ENCODE measurements around the gene GABPB2.

GABPB2 gene

DNA sequence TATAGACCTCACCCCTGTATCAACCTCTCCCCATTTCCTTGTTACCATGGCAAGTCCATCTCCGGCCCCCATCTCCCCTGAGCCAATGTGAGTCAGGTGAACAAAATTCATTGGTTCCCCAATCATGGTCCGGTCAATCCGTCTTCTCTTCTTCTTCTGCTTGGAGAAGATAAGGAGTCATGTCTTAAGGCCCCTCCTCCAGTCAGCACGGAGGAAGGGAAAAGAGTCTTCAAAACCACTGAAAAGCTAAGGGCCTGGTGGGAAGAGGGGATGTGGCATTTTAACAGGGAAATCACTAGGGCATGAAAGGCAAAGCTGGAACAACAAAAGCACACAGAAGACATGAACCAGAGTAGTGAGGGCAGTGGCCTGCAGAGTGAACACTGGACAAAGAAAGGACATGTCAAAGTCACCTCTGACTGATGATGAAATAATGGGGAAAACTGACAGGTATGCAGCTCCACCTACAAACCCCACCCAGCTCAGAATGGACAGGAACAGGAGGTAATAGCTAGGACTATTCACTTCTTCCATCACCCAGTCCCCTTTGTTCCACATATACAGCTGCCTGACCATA lies 15.5 kb upstream of the GABPB2 start:
- Histone ChIP-seq H3F3A (ENCODE audit: insufficient read depth, low read length) (peaks cover 28% of the 10 kb centered on the region), H3K9ac (ENCODE audit: low read length) (no peak overlapping the region), H3K4me2 (ENCODE audit: low read depth, low read length) (no peak overlapping the region), H3K9me2 (replicated peaks; ENCODE audit: insufficient read depth, low read length) (no peaks in the 10 kb centered on the region), H3K36me3 (replicated peaks; ENCODE audit: insufficient read depth, low read length) (peaks cover 19% of the 10 kb centered on the region), H3K4me3 (ENCODE audit: low read length) (no peak overlapping the region), H2AFZ (ENCODE audit: low read length) (no peak overlapping the region), H3K4me1 (ENCODE audit: low read length) (peaks cover 43% of the 10 kb centered on the region), H3K27me3 (replicated peaks; ENCODE audit: insufficient read depth, low read length) (no peaks in the 10 kb centered on the region), H4K20me1 (ENCODE audit: insufficient read depth, low read length) (no peaks in the 10 kb centered on the region; the same call in 1 of the 2 replicates), H3K79me2 (ENCODE audit: low read length) (peaks cover 57% of the 10 kb centered on the region), H3K27ac (ENCODE audit: low read length) (no peak overlapping the region), H3K9me3 (replicated peaks; ENCODE audit: insufficient read depth, low read length) (no peaks in the 10 kb centered on the region)
- DNase-seq: no peak
- no peak for TF ChIP-seq EZH2phosphoT487 (IDR thresholded peaks at IDR 0.05; ENCODE audit: low read length)
- TF ChIP-seq EZH2 (optimal IDR thresholded peaks at IDR 0.05; ENCODE audit: low read depth, low read length): no peak
- TF ChIP-seq, protein P1, sequence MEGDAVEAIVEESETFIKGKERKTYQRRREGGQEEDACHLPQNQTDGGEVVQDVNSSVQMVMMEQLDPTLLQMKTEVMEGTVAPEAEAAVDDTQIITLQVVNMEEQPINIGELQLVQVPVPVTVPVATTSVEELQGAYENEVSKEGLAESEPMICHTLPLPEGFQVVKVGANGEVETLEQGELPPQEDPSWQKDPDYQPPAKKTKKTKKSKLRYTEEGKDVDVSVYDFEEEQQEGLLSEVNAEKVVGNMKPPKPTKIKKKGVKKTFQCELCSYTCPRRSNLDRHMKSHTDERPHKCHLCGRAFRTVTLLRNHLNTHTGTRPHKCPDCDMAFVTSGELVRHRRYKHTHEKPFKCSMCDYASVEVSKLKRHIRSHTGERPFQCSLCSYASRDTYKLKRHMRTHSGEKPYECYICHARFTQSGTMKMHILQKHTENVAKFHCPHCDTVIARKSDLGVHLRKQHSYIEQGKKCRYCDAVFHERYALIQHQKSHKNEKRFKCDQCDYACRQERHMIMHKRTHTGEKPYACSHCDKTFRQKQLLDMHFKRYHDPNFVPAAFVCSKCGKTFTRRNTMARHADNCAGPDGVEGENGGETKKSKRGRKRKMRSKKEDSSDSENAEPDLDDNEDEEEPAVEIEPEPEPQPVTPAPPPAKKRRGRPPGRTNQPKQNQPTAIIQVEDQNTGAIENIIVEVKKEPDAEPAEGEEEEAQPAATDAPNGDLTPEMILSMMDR (IDR thresholded peaks at IDR 0.05; ENCODE audit: low read length): no peak

GRCh38 chr1:151055581-151055980 lies 15.0 kb upstream of the GABPB2 start:
- H3K9me3 ChIP-seq (replicated peaks; ENCODE audit: insufficient read depth, low read length): no peaks in the 10 kb centered on the region
- no peaks in the 10 kb centered on the region for H3K27me3 ChIP-seq (replicated peaks; ENCODE audit: insufficient read depth, low read length)
- H3F3A ChIP-seq (ENCODE audit: insufficient read depth, low read length): peaks cover 26% of the 10 kb centered on the region
- peaks cover 57% of the 10 kb centered on the region for H3K79me2 ChIP-seq (ENCODE audit: low read length)
- DNase-seq: no peak
- TF ChIP-seq EZH2 (optimal IDR thresholded peaks at IDR 0.05; ENCODE audit: low read depth, low read length) (no peak), EZH2phosphoT487 (IDR thresholded peaks at IDR 0.05; ENCODE audit: low read length) (no peak)
- TF ChIP-seq, protein P1 (IDR thresholded peaks at IDR 0.05; ENCODE audit: low read length): no peak
- H3K9ac ChIP-seq (ENCODE audit: low read length): peak overlapping the region; percentile 18; the same call in 1 of the 2 replicates
- peaks cover 19% of the 10 kb centered on the region for H3K36me3 ChIP-seq (replicated peaks; ENCODE audit: insufficient read depth, low read length)
- no peaks in the 10 kb centered on the region; the same call in 1 of the 2 replicates for H4K20me1 ChIP-seq (ENCODE audit: insufficient read depth, low read length)
- no peak overlapping the region; the same call in 1 of the 2 replicates for H3K27ac ChIP-seq (ENCODE audit: low read length)
- peak overlapping the region; percentile 96; the same call in 1 of the 2 replicates for H3K4me2 ChIP-seq (ENCODE audit: low read depth, low read length)
- H2AFZ ChIP-seq (ENCODE audit: low read length): no peak overlapping the region
- H3K4me1 ChIP-seq (ENCODE audit: low read length): peaks cover 39% of the 10 kb centered on the region
- H3K4me3 ChIP-seq (ENCODE audit: low read length): no peak overlapping the region
- no peaks in the 10 kb centered on the region for H3K9me2 ChIP-seq (replicated peaks; ENCODE audit: insufficient read depth, low read length)

DNA sequence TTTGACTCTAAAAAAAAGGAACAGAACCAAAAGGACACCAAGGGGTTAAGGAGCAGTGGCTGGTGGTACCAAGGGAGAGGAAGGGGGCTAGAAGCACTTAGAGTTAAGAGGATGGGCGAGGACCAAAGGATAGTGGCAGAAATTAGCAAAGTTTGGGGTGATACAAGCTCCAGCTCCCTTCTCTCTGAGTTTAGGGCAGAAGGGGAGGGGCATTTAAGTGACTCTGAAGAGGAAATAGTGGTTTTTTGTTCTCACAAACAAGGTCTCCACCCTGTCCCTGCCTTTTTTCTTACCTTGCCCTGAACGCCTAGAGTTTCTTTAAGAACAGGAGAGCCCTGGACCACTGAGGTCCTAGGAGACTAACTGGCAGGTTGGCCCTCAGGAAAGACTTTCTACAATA lies 14.4 kb upstream of the GABPB2 start:
- peaks cover 38% of the 10 kb centered on the region for H3K4me1 ChIP-seq (ENCODE audit: low read length)
- peaks cover 57% of the 10 kb centered on the region for H3K79me2 ChIP-seq (ENCODE audit: low read length)
- peak overlapping the region; percentile 24 for H3K4me3 ChIP-seq (ENCODE audit: low read length)
- TF ChIP-seq, protein P1 (IDR thresholded peaks at IDR 0.05; ENCODE audit: low read length): no peak
- TF ChIP-seq EZH2phosphoT487 (IDR thresholded peaks at IDR 0.05; ENCODE audit: low read length): no peak
- no peak for TF ChIP-seq EZH2 (optimal IDR thresholded peaks at IDR 0.05; ENCODE audit: low read depth, low read length)
- peak overlapping the region; percentile 76 for H3K27ac ChIP-seq (ENCODE audit: low read length)
- H3F3A ChIP-seq (ENCODE audit: insufficient read depth, low read length): peaks cover 25% of the 10 kb centered on the region
- DNase-seq: peak; percentile 71
- no peaks in the 10 kb centered on the region for H3K9me2 ChIP-seq (replicated peaks; ENCODE audit: insufficient read depth, low read length)
- H3K27me3 ChIP-seq (replicated peaks; ENCODE audit: insufficient read depth, low read length): no peaks in the 10 kb centered on the region
- H2AFZ ChIP-seq (ENCODE audit: low read length): no peak overlapping the region
- no peaks in the 10 kb centered on the region for H3K9me3 ChIP-seq (replicated peaks; ENCODE audit: insufficient read depth, low read length)
- peak overlapping the region; percentile 18; the same call in 1 of the 2 replicates for H3K9ac ChIP-seq (ENCODE audit: low read length)
- H4K20me1 ChIP-seq (ENCODE audit: insufficient read depth, low read length): no peaks in the 10 kb centered on the region; the same call in 1 of the 2 replicates
- peak overlapping the region; percentile 96 for H3K4me2 ChIP-seq (ENCODE audit: low read depth, low read length)
- peaks cover 19% of the 10 kb centered on the region for H3K36me3 ChIP-seq (replicated peaks; ENCODE audit: insufficient read depth, low read length)
